H7 (cell line): ENCODE data around the gene HSPA5. TPM values are rescaled to one million over a fixed set of nuclear protein-coding genes. Genes with fewer than 3 reads are reported as not detected.
"Not testable (repeated sequence)": the region's sequence is repeated elsewhere in the genome, so short reads cannot be mapped to it uniquely, and the experiment has no call there.

ENCODE experiments used
- DNase-seq: peaks from one replicate; pipeline ENCODE4 v3.0.0; 2012
- H3K27me3 ChIP-seq: 2 replicates; pipeline ENCODE4 v1.6.0; 2011; ENCODE audit warnings: mild to moderate bottlenecking, low read length; ENCODE audit not compliant: control insufficient read depth, insufficient read depth
- H3K36me3 ChIP-seq: replicated peaks from 2 replicates; pipeline ENCODE4 v1.5.1; 2011; ENCODE audit warnings: low read length; ENCODE audit not compliant: control insufficient read depth, insufficient read depth
- H3K4me3 ChIP-seq: 2 replicates; pipeline ENCODE4 v1.5.1; 2011; ENCODE audit warnings: low read depth, mild to moderate bottlenecking, control low read depth, low read length, moderate library complexity; ENCODE audit not compliant: insufficient read depth
- total RNA-seq: library from RNA; depleted of rRNA; stranded (reverse); fragments of >200 nt; shearing (Covaris generic); gene quantifications from 2 replicates; pipeline ENCODE4 v1.2.3, GENCODE V29; 2014; rRNA removed

HSPA5 gene
- total RNA-seq, result 47.6 and 47.9 TPM in 2 replicates

DNA sequence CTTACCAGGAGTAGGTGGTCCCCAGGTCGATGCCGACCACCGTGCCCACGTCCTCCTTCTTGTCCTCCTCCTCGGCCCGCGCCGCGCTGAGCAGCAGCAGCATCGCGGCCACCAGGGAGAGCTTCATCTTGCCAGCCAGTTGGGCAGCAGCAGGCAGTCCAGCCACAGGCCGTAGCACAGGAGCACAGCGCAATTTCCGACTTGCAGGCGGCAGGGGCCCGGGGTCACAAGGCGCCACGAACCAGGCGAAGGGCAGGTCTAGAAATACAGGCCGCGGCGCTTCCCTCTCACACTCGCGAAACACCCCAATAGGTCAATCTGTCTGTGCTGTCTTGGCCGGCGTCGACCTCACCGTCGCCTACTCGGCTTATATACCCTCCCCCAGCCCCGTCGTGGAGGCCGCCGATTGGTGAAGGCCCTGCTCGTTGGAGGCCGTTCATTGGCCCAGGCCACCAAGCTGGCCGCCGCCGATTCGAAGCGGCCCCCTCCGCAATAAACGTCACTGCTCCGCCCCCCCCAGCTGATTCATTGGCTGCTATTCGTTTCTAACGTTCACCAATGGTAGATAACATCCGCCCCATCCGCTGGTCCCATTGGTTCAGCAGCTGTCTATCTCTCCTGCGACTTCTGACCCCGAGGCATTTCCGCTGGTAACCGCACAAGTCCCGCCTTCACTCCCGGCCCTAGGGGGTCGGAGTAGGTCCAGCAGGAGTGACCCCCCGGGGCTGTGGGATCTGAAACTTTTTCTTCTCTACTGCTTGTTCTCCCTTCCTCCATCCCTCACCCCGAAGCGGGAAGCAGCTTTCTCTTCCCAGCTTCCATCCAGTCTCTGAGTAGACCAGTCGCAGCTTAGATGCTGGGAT, at the start of gene HSPA5:
Gene HSPA5 (minus strand): TSS at position 344 of the 863 bp plus-strand sequence. CDS start 217 bp downstream, at position 127.
- Histone ChIP-seq H3K36me3 (peaks cover 22% of the 10 kb centered on the region), H3K4me3 (peak within 1 kb of the TSS; percentile 98), H3K27me3 (no peaks in the 10 kb centered on the region)
- DNase-seq, result peak; percentile 98

DNA sequence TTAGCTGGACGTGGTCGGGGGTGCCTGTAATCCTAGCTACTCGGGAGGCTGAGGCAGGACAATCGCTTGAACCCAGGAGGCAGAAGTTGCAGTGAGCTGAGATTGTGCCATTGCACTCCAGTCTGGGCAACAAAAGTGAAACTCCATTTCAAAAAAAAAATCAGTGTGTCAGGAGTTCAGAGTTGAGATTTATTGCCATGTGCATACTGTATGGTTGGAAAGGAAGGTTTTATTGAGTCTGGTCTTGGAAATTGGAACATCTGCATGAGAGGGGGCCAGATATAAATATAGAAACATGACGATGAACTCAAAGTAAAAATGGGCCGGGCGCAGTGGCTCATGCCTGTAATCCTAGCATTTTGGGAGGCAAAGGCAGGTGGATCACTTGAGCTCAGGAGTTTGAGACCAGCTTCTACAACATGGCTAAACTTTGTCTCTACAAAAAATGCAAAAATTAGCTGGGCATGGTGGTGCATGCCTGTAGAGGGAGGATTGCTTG, 45.8 kb upstream of the HSPA5 start:
- not testable (repeated sequence) for H3K36me3 ChIP-seq, H3K4me3 ChIP-seq, H3K27me3 ChIP-seq, DNase-seq

DNA sequence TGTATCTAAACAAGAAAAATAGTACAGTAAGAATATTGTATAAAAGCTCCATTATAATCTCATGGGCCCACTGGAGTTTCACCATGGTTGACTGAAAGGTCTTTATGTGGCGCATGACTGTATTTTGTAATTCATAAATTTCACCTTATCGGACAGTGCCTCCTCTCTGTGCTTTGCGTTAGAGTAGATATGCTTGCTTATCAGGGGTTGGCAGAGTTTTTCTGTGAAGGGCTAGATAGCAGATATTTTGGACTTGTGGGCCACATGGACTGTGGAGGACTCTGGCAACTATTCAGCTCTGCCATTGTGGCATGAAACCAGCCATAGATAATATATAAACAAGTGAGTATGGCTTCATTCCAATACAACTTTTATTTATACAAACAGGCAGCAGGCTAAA, 43.7 kb upstream of the HSPA5 start:
- Histone ChIP-seq H3K27me3 (no peaks in the 10 kb centered on the region), H3K4me3 (no peak overlapping the region), H3K36me3 (no peaks in the 10 kb centered on the region)
- no peak for DNase-seq

DNA sequence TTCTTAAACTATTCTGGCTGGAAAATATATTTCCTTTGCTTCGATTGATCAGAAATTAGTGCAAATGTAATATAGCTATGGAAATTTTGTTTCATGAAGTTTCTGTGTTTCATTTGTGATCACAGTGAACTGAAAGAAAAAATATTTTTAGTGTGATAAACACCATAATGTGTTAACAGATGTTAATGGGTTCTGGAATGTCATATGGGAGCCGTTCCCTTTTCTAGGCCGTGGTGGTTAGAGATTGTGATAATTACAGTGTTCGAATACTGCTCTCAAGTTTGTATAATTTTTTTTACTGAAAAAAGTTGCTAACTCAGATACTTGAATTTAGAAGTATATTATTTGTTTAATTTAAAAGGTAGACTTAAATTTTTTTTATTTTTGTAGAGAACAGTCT, 39.8 kb upstream of the HSPA5 start:
- DNase-seq, result no peak
- H3K36me3 ChIP-seq, result no peaks in the 10 kb centered on the region
- H3K4me3 ChIP-seq, result no peak overlapping the region
- H3K27me3 ChIP-seq, result no peaks in the 10 kb centered on the region

DNA sequence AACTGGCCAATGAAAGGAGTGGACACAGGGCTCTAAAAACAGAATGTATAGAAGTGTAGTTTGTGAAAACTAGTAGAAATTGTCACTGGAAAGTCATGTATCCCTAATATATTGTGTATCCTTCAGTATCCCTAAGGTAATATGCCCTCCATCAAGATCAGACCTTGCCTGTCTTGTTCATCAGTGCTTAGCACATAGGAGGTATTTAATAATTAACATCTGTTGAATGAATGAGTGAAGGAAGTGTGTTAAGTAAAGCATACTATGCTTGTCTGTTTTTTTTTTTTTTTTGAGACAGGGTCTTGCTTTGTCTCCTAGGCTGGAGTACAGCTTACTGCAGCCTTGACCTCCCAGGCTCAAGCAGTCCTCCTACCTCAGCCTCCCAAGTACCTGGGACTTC, 36.3 kb upstream of the HSPA5 start:
- Histone ChIP-seq H3K4me3 (no peak overlapping the region), H3K27me3 (no peaks in the 10 kb centered on the region), H3K36me3 (no peaks in the 10 kb centered on the region)
- no peak for DNase-seq

DNA sequence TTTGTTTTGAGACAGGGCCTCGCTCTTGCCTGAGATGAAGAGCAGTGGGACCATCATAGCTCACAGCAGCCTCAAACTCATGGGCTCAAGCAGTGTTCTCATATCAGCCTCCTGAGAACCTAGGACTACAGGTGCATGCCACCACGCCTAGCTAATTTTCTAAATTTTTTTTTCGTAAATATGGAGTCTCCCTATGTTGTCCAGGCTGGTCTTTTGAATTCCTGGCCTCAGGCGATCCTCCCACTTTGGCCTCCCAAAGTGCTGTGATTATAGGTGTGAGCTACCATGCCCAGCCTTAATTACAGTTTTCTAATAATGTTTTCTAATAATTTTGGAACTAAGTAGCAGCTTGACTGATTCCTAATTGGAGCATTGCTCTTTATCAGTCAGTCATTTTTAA, 35.6 kb upstream of the HSPA5 start:
- no peak overlapping the region for H3K4me3 ChIP-seq
- DNase-seq, result no peak
- H3K27me3 ChIP-seq, result no peaks in the 10 kb centered on the region
- no peaks in the 10 kb centered on the region for H3K36me3 ChIP-seq

DNA sequence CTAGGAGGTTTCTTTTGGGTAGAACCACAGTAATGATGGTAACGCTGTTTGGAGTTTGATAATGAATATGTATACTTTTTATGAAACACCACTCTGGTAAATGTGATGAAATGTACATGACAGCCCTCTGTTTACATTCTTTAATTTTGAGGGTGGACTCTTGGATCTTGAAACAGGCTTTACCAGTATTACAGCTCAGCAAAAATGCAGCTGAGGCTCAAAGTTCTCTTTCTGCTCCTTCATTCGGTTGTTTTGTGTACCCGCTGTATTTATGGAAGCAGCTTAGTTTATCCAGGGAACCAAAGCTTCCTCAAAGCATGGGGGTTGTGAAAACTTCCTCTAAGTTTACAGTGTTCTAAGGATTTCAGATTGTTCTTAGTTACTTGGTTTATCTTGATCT, 31.6 kb upstream of the HSPA5 start:
- H3K27me3 ChIP-seq, result no peaks in the 10 kb centered on the region
- no peak for DNase-seq
- H3K36me3 ChIP-seq, result no peaks in the 10 kb centered on the region
- no peak overlapping the region for H3K4me3 ChIP-seq

DNA sequence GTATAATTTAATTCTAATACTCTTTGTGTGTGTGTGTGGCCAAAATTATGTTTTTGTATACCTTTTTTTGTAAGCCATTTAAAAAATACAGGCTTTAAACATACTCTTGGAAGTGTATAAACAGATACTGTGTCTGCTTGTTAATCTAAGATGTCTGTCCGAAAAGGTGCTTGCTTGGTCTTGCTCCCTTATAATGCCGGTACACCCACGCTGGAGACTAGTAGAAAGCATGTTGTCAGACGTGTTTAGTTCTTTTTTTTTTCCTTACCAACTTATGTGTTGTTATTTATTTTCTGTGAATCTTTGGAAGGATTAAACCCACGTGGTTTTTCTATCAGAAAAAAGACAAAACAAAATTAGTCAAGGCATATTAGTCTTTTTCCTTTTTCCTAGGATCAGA, 29.9 kb upstream of the HSPA5 start:
- no peaks in the 10 kb centered on the region for H3K36me3 ChIP-seq
- no peaks in the 10 kb centered on the region for H3K27me3 ChIP-seq
- no peak for DNase-seq
- H3K4me3 ChIP-seq, result no peak overlapping the region

DNA sequence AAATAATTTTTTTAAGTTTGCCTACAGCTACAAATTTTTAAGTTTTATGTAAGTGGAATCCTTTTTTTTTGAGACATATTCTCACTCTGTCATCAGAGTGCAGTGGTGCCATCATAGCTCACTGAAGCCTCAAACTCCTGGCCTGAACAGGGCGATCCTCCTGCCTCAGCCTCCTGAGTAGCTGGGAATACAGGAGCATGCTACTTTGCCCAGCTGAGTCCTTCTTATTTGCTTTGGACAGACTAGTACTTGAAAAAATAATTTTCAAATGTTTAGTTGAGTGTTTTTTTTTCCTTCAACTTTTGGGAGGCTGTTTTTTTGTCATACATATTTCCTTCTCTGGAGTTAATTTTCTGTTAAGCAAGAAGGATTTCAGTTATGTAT, 27.9 kb upstream of the HSPA5 start:
- no peak overlapping the region for H3K4me3 ChIP-seq
- no peak for DNase-seq
- no peaks in the 10 kb centered on the region for H3K27me3 ChIP-seq
- H3K36me3 ChIP-seq, result no peaks in the 10 kb centered on the region

DNA sequence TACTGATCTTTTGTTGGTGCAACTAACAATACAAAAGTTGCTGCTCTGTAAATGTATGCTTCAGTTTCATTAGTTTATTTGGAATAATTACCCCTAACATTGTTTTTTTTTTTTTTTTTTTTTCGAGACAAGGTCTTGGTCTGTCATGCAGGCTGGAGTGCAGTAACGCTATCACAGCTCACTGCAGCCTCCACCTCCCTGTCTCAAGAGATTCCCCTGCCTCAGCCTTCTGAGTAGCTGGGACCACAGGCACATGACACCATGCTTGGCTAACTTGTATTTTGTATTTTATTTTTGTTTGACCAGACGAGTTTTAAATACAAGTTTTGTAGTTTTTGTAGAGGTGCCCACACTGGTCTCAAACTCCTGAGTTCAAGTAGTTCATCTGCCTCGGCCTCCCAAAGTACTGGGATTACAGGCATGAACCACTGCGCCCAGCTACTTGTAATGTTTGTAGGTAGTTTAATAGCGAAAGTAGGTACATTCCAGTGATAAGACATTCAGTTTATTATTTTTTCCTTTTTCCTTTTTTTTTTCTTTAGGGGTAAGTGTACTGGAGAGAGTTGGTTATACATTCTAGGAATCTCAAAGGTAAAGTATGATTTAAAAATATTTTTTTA, 27.4 kb upstream of the HSPA5 start:
- no peak for DNase-seq
- H3K27me3 ChIP-seq, result no peaks in the 10 kb centered on the region
- H3K36me3 ChIP-seq, result no peaks in the 10 kb centered on the region
- no peak overlapping the region for H3K4me3 ChIP-seq

DNA sequence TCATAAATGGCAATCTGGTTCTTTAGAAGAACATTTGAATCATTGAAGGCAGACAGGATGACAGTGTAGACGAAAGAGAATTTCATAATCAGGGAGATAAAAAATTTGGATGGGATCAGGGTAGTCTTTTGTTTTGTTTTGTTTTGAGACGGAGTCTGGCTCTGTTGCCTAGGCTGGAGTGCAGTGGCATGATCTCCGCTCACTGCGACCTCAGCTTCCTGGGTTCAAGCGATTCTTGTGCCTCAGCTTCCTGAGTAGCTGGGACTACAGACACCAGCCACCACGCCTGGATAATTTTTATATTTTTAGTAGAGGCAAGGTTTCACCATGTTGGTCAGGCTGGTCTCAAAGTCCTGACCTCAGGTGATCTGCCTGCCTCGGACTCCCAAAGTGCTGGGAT, 22.9 kb upstream of the HSPA5 start:
- H3K36me3 ChIP-seq, H3K27me3 ChIP-seq, H3K4me3 ChIP-seq, DNase-seq: not testable (repeated sequence)

DNA sequence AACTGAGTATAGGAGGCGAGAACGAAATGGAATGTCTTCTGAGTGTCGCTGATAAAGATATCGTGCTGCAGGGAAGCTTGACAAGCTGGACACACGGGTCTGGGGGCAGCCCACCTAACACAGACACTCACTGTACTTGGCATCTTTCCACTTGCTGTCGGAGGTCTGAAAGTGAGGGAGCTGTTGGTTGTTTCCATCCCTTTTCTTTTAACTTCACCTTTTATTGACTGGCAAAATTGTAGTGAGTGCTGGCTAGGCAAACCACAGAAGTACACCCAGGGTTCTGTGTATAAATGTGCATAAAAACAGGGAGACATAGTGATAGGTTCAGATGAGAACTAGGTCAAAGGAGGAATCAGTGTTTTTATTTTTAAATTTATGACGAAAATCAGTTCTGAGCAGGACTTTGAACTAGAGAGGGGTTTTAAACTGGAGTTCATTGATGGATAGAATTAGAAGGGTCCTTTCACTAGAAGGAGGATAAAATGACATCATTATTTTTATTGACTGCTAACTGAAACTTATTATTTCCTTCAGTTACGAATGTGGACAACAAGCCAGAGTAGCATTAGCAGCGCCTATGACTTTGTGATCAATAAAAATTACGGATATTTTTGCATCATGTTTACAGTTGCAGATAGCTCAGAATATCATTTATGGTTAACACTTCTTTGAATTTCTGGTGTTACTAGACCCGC, 21.3 kb upstream of the HSPA5 start:
- H3K36me3 ChIP-seq, result no peaks in the 10 kb centered on the region
- H3K4me3 ChIP-seq, result peak overlapping the region; percentile 86
- H3K27me3 ChIP-seq, result no peaks in the 10 kb centered on the region
- DNase-seq, result no peak

DNA sequence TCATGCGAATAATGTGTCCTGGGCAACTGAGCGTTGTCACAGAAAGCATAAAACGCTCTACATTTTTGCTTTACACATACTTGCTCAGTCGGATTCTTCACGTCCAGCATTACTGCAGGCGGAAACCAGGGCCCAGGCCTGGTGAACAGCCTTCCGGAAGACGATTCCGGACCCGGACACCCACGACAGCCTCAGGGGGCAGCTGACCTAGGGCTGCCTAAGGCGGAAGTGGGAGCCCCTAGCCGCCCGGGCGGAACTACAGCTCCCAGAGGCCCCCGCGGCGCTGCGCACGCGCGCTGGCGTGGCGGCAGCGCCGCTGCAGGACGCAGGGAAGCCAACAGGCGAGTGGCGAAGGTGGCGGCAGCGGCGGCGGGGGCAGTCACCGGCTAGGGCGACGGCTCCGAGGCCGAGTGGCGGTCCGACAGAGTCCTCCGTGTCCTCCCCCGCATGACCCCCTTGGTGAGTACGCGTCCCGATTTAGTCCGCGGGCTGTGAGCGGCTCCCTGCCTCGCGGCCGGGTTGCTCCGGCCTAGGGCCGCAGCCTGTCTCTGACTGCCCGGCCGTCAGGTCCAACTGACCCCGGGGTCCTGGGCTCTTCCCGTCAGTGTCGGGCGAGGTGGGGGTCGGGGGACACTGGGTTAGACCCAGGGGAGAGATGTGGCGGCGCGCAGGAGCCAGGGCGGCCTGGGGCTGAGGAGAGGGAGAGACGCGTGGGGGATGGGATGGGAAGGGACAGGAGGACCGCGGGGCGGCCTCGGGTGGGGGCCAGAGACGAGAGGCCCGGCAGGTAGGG, 20.6 kb upstream of the HSPA5 start, which contains the start of gene GAPVD1:
Gene GAPVD1 (plus strand): TSS at position 326 of the 793 bp plus-strand sequence. CDS start 37,096 bp downstream, outside the sequence.
- Histone ChIP-seq H3K4me3 (peak within 1 kb of the TSS; percentile 86), H3K27me3 (no peaks in the 10 kb centered on the region), H3K36me3 (no peaks in the 10 kb centered on the region)
- DNase-seq, result peak; percentile 99

DNA sequence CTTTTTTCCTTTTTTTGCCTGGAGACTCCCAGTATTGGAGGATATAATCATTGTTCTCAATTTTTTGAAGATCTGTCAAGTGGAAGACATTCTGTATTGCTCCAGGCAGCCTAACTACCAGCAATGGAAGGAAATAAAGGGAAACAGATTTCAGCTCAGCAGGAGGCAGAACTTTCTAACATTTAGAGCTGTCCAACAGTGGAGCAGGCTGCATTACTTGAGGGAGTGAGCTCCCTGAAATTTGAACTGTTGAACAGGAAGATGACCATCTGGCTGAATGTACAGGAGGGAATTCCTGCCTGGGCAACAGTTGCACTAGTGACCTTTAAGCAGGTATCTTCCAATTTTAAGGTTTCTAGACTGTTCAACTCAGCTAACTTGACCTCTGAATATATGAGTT, 19.4 kb upstream of the HSPA5 start:
- Histone ChIP-seq H3K36me3 (no peaks in the 10 kb centered on the region), H3K27me3 (no peaks in the 10 kb centered on the region), H3K4me3 (no peak overlapping the region)
- DNase-seq, result no peak
